Measurements from ENCODE around the gene NET1.

NET1 gene

GRCh38 chr10:5412277-5412941 is at the start of gene NET1:
Gene NET1 (plus strand): TSS chr10:5412557. CDS start chr10:5412693, 136 bp downstream.
- DNase-seq (ENCODE audit: low read depth, low spot score): peak; percentile 88
- peak within 1 kb of the TSS; percentile 61 for H3K4me3 ChIP-seq (ENCODE audit: low read depth, low read length)
- TF ChIP-seq, protein P1, sequence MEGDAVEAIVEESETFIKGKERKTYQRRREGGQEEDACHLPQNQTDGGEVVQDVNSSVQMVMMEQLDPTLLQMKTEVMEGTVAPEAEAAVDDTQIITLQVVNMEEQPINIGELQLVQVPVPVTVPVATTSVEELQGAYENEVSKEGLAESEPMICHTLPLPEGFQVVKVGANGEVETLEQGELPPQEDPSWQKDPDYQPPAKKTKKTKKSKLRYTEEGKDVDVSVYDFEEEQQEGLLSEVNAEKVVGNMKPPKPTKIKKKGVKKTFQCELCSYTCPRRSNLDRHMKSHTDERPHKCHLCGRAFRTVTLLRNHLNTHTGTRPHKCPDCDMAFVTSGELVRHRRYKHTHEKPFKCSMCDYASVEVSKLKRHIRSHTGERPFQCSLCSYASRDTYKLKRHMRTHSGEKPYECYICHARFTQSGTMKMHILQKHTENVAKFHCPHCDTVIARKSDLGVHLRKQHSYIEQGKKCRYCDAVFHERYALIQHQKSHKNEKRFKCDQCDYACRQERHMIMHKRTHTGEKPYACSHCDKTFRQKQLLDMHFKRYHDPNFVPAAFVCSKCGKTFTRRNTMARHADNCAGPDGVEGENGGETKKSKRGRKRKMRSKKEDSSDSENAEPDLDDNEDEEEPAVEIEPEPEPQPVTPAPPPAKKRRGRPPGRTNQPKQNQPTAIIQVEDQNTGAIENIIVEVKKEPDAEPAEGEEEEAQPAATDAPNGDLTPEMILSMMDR (IDR thresholded peaks at IDR 0.05; ENCODE audit: low read depth, low read length): no peak
- in situ Hi-C loops (cut with HindIII; ENCODE audit: low sequenced_read_pairs): no loop called here

DNA sequence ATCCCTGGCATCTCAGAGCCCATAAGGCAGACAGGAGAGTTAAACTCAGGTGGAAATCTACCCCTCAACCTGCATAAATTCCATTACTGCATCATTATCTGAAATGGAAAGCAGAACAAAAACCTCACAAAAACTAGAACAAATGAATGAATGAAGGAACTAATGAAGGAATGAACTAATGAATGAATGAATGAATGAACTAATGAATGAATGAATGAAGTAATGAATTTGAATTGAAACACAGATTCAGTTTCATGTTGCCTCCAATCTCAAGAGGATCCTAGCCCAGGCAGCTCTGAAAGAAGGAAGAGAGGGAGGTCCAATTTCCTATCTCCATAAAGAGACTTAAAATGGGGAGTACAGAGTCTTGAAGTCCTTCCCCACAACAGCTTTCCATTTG is 49.5 kb upstream of the NET1 start:
- no peak for DNase-seq (ENCODE audit: low read depth, low spot score)
- in situ Hi-C loops (cut with HindIII; ENCODE audit: low sequenced_read_pairs): no loop called here
- no peak overlapping the region for H3K4me3 ChIP-seq (ENCODE audit: low read depth, low read length)
- TF ChIP-seq, protein P1 (IDR thresholded peaks at IDR 0.05; ENCODE audit: low read depth, low read length): no peak

GRCh38 chr10:5364374-5364773 is 48.0 kb upstream of the NET1 start:
- H3K4me3 ChIP-seq (ENCODE audit: low read depth, low read length): no peak overlapping the region

GRCh38 chr10:5364890-5365338 is 47.4 kb upstream of the NET1 start, which contains the start of gene UCN3:
Gene UCN3 (plus strand): TSS chr10:5364966. CDS start chr10:5373721, 8,755 bp downstream.
- TF ChIP-seq, protein P1 (IDR thresholded peaks at IDR 0.05; ENCODE audit: low read depth, low read length): no peak
- in situ Hi-C loops (cut with HindIII; ENCODE audit: low sequenced_read_pairs): no loop called here
- H3K4me3 ChIP-seq (ENCODE audit: low read depth, low read length): no peak within 1 kb of the TSS
- DNase-seq (ENCODE audit: low read depth, low spot score): no peak

More at GRCh38 chr10:5364374-5364773, 48.0 kb upstream of the NET1 start:
- in situ Hi-C loops (cut with HindIII; ENCODE audit: low sequenced_read_pairs): no loop called here
- TF ChIP-seq, protein P1 (IDR thresholded peaks at IDR 0.05; ENCODE audit: low read depth, low read length): no peak
- DNase-seq (ENCODE audit: low read depth, low spot score): no peak

DNA sequence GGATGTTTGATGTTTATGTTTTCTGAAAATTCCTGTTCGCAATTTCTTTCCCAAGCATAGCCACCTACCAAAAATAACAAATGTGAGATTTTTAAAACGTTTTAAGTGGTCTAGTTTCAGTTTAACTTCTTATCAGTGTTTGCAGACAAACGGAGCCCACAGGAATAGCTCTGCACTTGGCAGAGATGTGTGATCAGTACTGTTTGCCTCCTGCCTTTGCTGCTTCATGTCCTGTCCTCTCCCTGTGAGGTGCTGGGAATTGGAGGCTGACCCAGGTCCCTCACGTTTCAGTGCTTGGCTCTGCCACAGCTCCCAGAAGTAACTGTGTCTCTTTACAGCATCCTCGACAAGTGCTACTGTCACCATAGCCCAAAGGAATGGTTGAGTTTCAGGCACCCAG is 46.4 kb upstream of the NET1 start:
- no peak overlapping the region for H3K4me3 ChIP-seq (ENCODE audit: low read depth, low read length)
- in situ Hi-C loops (cut with HindIII; ENCODE audit: low sequenced_read_pairs): no loop called here
- TF ChIP-seq, protein P1 (IDR thresholded peaks at IDR 0.05; ENCODE audit: low read depth, low read length): no peak

GRCh38 chr10:5369362-5370158 is 42.8 kb upstream of the NET1 start:
- TF ChIP-seq, protein P1 (IDR thresholded peaks at IDR 0.05; ENCODE audit: low read depth, low read length): no peak
- in situ Hi-C loops (cut with HindIII; ENCODE audit: low sequenced_read_pairs): no loop called here

More for the DNA sequence above, 46.4 kb upstream of the NET1 start:
- DNase-seq (ENCODE audit: low read depth, low spot score): no peak

More at GRCh38 chr10:5369362-5370158, 42.8 kb upstream of the NET1 start:
- DNase-seq (ENCODE audit: low read depth, low spot score): no peak
- no peak overlapping the region for H3K4me3 ChIP-seq (ENCODE audit: low read depth, low read length)
